K562 (cell line): ENCODE data around the gene POLN. TPM values are rescaled to one million over a fixed set of nuclear protein-coding genes. Genes with fewer than 3 reads are reported as not detected.

ENCODE experiments used
- FOXK1 ChIP-seq: sonication (generic); formaldehyde crosslinking; IDR thresholded peaks from 2 replicates; pipeline ENCODE4 v1.8.0; 2022; ENCODE audit warnings: missing genetic modification reagents, mild to moderate bottlenecking, borderline replicate concordance
- GABPB2 ChIP-seq: fragments of 250-450 bp; sonication (Bioruptor Pico); conservative IDR thresholded peaks from 2 replicates; pipeline ENCODE4 v1.5.1; 2021; ENCODE audit warnings: mild to moderate bottlenecking
- HEY1 ChIP-seq: fragments of 250-450 bp; sonication (Bioruptor Pico); IDR thresholded peaks from 2 replicates; pipeline ENCODE4 v1.5.0; 2020; ENCODE audit warnings: mild to moderate bottlenecking, moderate library complexity, borderline replicate concordance
- KDM1A ChIP-seq, 2 experiments: fragments of 450-650 bp; IDR thresholded peaks; 2 replicates each; pipeline ENCODE4 v1.6.1; 2016; ENCODE audit warnings: mild to moderate bottlenecking in 2 of 2
- NCOA4 ChIP-seq: fragments of 450-650 bp; IDR thresholded peaks from 2 replicates; pipeline ENCODE4 v1.6.1; 2018; ENCODE audit warnings: mild to moderate bottlenecking; ENCODE audit not compliant: partially characterized antibody
- ZBTB1 ChIP-seq: sonication (generic); formaldehyde crosslinking; IDR thresholded peaks from 2 replicates; pipeline ENCODE4 v1.8.1; 2023; ENCODE audit warnings: missing genetic modification reagents, low read depth, mild to moderate bottlenecking, borderline replicate concordance
- ZBTB17 ChIP-seq: fragments of 450-650 bp; formaldehyde crosslinking; IDR thresholded peaks from 2 replicates; pipeline ENCODE4 v1.4.0; 2020; ENCODE audit warnings: mild to moderate bottlenecking
- ZNF165 ChIP-seq: fragments of 250-450 bp; sonication (Bioruptor Pico); IDR thresholded peaks from 2 replicates; pipeline ENCODE4 v1.4.0; 2020; ENCODE audit warnings: borderline replicate concordance
- ZNF584 ChIP-seq: fragments of 200-800 bp; sonication (Bioruptor generic); IDR thresholded peaks from 2 replicates; pipeline ENCODE4 v1.6.1; 2016; ENCODE audit warnings: low read depth, mild to moderate bottlenecking, missing genetic modification characterization, missing compliant biosample characterization
- polyA plus RNA-seq, 8 experiments: library from polyadenylated mRNA; depleted of rRNA in 4 of 8; stranded (reverse) in 5 of 8; unstranded in 3 of 8; fragments of >200 nt; fragmentation: Nextera tagmentation in 2 of 8; fragmentation: Illumina TruSeq in 1 of 8; extraction: Ambion mirVana in 2 of 8; extraction: Trizol in 1 of 8; gene quantifications; 2 replicates each; pipeline versions ENCODE4 v1.2.1 to v1.2.3, GENCODE V29; 2011 to 2014; ENCODE audit warnings: inconsistent platforms in 1 of 8, missing spikeins in 1 of 8
- total RNA-seq, 7 experiments: library from RNA; depleted of rRNA in 6 of 7; stranded (reverse); fragments of >200 nt in 6 of 7; fragmentation: Illumina TruSeq in 2 of 7; extraction: Trizol in 2 of 7; gene quantifications; 2 replicates each; pipeline versions ENCODE4 v1.2.1 to v1.2.3, GENCODE V29; 2011 to 2021; ENCODE audit warnings: low replicate concordance in 1 of 7
- TF ChIP-seq, protein P1 (sequence below): fragments of 450-650 bp; IDR thresholded peaks from 2 replicates; pipeline ENCODE4 v1.6.1; 2018; ENCODE audit warnings: mild to moderate bottlenecking, low read depth; ENCODE audit not compliant: partially characterized antibody
- TF ChIP-seq, protein P2 (sequence below): sonication (generic); formaldehyde crosslinking; IDR thresholded peaks from 2 replicates; pipeline ENCODE4 v1.8.0; 2022; ENCODE audit warnings: mild to moderate bottlenecking, missing genetic modification reagents

Gene POLN
- total and polyA plus RNA-seq, 9 of the 15 experiments (the other 6 are each of a cell fraction or from before 2014, with no cell fraction given): 0.08 to 0.91 (median 0.32) TPM

DNA sequence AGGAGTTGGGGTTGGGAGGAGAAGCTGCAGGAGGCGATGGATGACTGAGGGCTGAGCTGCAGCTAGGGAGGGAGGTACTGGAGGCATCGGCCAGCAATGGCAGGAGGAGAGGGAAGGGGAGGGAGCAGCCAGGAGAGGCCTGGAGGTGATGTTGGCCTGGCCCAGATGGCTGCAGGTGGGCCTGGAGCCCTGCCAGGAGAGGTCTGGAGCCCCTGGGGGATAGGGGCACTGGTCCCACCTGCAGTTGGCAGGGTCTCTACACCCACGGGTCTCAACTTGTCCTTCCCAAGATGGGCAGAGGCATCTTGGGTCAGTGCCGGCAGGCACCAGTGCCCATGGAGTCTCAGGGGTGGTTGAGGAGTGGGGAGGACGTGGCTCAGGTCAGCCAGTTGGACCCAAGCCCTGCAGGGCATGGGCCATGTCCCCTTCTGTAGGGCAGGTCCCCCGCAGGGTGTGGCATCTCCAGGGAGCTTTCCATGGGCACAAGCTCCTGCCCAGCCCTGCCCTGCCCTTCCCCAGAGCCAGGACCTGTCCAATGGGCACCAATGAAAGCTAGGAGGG lies 22.6 kb upstream of the POLN start (continued):
- TF ChIP-seq GABPB2 (CRISPR knock-in tag): no peak
- no peak for TF ChIP-seq ZNF584 (CRISPR knock-in tag)
- TF ChIP-seq ZNF165 (CRISPR knock-in tag): no peak
- TF ChIP-seq FOXK1 (CRISPR knock-in tag): no peak
- TF ChIP-seq ZBTB1: no peak
- TF ChIP-seq, protein P1, sequence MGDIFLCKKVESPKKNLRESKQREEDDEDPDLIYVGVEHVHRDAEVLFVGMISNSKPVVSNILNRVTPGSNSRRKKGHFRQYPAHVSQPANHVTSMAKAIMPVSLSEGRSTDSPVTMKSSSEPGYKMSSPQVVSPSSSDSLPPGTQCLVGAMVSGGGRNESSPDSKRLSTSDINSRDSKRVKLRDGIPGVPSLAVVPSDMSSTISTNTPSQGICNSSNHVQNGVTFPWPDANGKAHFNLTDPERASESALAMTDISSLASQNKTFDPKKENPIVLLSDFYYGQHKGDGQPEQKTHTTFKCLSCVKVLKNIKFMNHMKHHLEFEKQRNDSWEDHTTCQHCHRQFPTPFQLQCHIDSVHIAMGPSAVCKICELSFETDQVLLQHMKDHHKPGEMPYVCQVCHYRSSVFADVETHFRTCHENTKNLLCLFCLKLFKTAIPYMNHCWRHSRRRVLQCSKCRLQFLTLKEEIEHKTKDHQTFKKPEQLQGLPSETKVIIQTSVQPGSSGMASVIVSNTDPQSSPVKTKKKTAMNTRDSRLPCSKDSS: no peak
- TF ChIP-seq, protein P2, sequence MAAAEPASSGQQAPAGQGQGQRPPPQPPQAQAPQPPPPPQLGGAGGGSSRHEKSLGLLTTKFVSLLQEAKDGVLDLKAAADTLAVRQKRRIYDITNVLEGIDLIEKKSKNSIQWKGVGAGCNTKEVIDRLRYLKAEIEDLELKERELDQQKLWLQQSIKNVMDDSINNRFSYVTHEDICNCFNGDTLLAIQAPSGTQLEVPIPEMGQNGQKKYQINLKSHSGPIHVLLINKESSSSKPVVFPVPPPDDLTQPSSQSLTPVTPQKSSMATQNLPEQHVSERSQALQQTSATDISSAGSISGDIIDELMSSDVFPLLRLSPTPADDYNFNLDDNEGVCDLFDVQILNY (CRISPR knock-in tag): no peak
- no peak for TF ChIP-seq KDM1A (IDR thresholded peaks at IDR 0.05)
- TF ChIP-seq NCOA4: no peak
- no peak for TF ChIP-seq ZBTB17 (CRISPR knock-in tag)
- TF ChIP-seq HEY1 (CRISPR knock-in tag): no peak
